GM18508 (cell line): ENCODE measurements around the gene RECK.
"Not testable (repeated sequence)": the region's sequence is repeated elsewhere in the genome, so short reads cannot be mapped to it uniquely, and the experiment has no call there.

ENCODE experiments used
- ATAC-seq: cut with Tn5 transposase; IDR thresholded peaks from one replicate; pipeline ENCODE4 v1.9.1; 2021; ENCODE audit warnings: moderate number of reproducible peaks; ENCODE audit not compliant: insufficient read depth, unreplicated experiment

RECK gene

GRCh38 chr9:36036780-36037548 lies at the start of gene RECK:
RECK (plus strand) TSS chr9:36036913; CDS start chr9:36036999, 86 bp downstream.
- no peak for ATAC-seq

GRCh38 chr9:35990155-35990554 lies 46.6 kb upstream of the RECK start:
- ATAC-seq: no peak

GRCh38 chr9:35993136-35993535 lies 43.6 kb upstream of the RECK start:
- not testable (repeated sequence) for ATAC-seq

- no peak for ATAC-seq
These were observed 42.6 kb upstream of the RECK start for GRCh38 chr9:35993976-35994720.

- no peak for ATAC-seq
These were observed 41.8 kb upstream of the RECK start for GRCh38 chr9:35994959-35995358.

GRCh38 chr9:35996358-35996970 lies 40.2 kb upstream of the RECK start:
- ATAC-seq: no peak

- not testable (repeated sequence) for ATAC-seq
These were observed 39.7 kb upstream of the RECK start for GRCh38 chr9:35997016-35997415.

GRCh38 chr9:35998333-35998732 lies 38.4 kb upstream of the RECK start:
- no peak for ATAC-seq

GRCh38 chr9:36005891-36006290 lies 30.8 kb upstream of the RECK start:
- ATAC-seq: no peak

GRCh38 chr9:36006549-36007315 lies 30.0 kb upstream of the RECK start:
- ATAC-seq: no peak

GRCh38 chr9:36007316-36007708 lies 29.4 kb upstream of the RECK start:
- ATAC-seq: no peak

GRCh38 chr9:36007852-36008251 lies 28.9 kb upstream of the RECK start:
- no peak for ATAC-seq

GRCh38 chr9:36008774-36009300 lies 27.9 kb upstream of the RECK start:
- ATAC-seq: no peak

GRCh38 chr9:36011379-36011778 lies 25.3 kb upstream of the RECK start:
- ATAC-seq: no peak

GRCh38 chr9:36017278-36017677 lies 19.4 kb upstream of the RECK start:
- ATAC-seq: no peak

- ATAC-seq: no peak
These were observed 18.6 kb upstream of the RECK start for GRCh38 chr9:36018129-36018528.

- ATAC-seq: no peak
These were observed 17.6 kb upstream of the RECK start for GRCh38 chr9:36018891-36019720.

GRCh38 chr9:36021968-36022367 lies 14.7 kb upstream of the RECK start:
- ATAC-seq: no peak

GRCh38 chr9:36023260-36024048 lies 13.3 kb upstream of the RECK start:
- no peak for ATAC-seq
